CD4-positive, alpha-beta T cell treated with Interferon gamma for 1 hour (primary cell): ENCODE measurements around the gene LTO1.

Source experiments
- DNase-seq: peaks from one replicate; pipeline ENCODE4 v3.0.0-alpha.2; 2020

LTO1 gene, protein sequence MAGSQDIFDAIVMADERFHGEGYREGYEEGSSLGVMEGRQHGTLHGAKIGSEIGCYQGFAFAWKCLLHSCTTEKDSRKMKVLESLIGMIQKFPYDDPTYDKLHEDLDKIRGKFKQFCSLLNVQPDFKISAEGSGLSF

DNA sequence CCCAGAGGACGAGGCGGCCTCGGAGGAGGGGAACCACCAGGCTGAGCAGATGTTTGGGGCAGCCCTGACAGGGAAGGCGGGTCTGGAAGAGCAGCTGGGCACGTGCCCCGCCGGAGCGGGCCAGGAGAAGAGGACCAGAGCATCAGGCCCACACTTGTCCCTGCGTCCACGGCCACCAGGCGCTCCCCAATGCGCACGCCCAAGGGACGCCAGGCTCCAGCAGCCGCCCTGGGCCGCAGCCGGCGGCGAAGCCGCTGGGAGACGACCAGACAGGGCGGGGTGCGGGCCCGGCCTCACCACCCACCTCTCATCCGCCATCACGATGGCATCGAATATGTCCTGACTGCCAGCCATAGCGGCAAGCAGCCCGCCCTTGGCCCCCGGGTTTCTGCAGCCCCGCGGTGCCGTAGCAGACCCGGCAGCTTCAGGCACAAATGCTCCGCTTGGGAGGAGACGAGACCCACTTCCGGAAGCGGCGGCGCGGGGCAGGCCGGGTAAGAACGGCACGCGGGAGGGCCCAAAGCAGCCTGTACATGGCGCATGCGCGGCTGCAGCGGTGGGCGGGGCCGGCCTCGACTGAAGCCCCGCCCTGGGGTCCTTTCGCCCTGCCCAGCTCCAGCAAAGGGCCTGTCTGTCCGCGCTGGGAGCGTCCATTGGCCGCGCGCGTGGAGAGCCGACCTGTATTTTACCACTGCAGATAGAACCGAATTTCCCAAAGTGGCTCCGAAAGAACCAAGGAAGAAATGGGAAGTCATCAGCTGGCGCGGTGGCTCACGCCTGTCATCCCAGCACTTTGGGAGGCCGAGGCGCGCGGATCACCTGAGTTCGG lies at the start of gene LTO1:
Gene LTO1, minus strand, starts transcription at position 468 of the 829 bp plus-strand sequence. Its CDS starts 114 bp downstream, at position 354.
- peak; percentile 92 for DNase-seq

DNA sequence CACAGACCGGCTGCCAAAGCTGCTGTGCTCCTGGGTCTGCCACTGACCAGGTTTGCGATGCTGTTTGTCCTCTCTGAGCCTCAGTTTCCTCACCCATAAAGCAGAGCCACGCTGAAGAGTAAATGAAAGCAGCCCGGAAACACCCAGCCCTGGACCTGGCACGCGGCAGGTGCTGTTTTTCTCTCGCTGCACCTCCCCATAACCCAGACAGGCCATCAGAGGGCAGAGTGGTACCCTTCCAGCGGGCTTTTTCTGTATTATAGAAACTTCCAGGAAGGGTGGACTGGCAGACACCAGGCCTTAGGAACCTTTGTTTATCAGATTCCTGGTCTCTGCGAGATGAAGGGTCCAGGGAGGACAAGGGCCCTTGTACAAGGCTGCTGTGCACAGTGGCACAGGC lies 46.6 kb upstream of the LTO1 start:
- DNase-seq, result no peak

DNA sequence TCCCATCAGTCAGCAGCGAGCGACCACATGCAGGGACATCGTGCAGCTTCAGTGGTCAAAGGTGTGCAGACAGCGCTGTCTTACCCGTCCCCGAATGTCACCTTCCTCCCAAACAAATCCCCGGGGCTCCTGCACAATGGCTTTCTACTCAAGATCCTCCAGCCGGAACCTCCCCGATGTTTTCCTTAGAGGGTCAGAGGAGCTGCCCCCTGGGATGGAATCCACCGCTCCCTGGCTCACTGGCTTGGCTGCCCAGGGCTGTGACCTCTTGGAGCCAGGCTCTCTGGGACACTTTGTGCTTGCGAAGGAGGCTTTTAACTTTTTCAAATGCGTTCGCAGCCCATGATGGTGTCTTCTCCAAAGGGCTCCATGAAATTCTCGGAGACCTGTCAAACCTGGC lies 46.0 kb upstream of the LTO1 start:
- no peak for DNase-seq

DNA sequence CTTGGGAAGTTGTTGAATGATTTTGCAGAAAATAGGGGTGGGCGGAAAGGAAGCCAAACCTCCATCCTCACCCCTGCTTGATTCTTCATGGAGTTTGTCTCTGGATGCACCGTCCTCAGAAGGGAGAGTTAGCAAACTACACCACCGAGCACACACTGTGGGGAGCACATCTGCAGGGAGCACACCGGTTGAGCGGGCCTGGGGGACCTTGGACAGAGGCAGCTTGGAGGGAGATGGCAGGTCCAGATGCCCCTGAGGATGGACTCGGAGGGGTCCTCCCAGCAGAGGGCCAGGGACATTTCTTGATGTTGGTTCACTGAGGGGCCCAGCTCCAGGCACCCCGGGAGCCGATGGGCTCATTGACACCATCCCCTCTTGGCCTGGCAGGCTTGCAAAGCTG lies 43.8 kb upstream of the LTO1 start:
- DNase-seq, result no peak

DNA sequence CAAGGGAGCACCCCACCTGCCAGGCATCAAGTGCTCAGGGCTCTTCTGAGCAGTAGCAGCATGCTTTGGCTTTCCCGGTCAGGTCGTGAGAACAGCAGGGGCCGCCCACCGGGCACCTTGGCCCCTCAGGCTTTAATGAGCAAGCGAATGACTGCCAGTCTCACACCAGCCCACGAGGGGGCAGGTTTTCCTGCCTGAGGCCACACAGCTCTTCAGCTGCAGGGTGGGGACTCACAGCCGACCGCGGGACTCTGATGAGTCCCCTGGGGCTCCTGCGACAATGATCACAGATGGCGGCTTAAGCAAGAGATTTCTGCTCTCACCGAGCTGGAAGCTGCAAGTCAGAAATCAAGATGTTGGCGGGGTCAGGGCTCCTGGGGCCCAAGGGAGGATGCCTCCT lies 43.0 kb upstream of the LTO1 start:
- no peak for DNase-seq

DNA sequence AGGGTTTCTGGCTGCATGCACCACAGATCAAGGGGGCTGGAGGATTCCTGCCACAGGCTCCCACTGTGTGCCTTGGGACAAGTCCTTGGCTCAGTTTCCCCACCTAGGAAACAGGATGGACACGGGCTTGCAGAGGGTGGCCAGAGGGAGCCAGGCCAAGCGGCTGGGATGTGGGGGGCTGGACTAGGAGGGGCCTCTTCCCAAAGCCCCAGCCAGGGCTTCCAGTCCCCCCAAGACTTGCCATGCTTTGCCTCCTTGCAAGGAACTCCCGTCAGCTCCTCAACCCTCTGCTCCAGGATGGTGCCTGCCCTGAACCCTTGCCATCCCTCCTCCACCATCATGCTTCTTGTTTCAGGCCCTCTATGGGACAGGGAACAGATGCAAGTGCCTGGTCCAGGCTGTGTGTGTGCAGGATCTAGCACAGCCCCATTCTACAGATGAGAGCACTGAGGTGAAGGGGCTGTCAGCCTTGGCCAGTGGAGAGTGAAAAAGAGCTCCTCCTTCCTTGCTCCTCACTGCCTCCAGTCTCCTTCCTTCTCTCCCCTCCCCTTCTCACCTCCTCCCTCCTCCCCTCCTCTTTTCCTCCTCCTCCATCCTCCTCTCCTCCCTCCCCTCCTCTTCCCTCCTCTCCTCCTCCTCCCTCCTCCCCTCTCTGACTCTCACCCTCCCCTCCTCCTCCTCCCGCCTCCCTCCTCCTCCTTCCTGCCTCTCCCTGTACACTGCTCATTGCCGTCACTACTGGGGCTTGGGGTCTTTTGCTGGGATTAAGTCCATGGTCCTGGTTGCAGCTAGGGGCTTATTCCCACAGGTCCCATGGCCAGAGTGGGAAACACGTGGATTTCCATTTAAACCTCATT lies 42.0 kb upstream of the LTO1 start:
- DNase-seq, result no peak

DNA sequence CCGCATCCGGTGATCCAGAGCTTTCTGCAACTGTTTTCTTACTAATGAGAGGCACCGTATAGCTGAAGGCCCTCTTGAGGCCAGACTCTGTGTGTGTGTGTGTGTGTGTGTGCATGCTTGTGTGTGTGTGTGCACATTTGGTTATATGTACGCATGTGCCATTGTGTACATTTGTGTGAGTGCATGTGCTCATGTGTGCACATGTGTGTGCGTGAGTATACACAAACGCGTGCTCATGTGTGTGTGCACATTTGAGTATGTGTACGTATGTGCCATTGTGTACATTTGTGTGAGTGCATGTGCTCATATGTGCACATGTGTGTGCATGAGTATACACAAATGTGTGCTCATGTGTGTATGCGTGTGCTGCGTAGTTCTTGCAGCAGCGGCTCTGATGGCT lies 40.9 kb upstream of the LTO1 start:
- DNase-seq, result no peak

DNA sequence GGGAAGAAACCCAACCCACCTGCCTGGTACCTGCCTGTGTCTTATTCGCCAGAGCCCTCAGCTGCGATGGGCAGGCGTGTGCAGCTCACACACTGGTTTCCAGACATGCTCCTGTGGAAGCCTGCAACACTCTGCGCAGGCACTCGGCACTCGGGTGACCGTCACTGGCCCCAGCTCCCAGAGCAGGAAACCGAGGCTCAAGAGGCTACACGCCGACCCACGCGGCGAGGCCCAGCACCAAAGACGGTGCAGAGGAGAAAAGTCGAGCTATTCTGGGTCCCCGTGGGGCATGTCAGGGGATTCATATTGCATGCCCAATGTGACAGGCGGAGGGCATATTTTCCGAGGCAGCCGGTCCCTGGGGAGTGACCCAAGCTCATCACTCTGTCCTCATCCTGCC lies 40.3 kb upstream of the LTO1 start:
- no peak for DNase-seq

DNA sequence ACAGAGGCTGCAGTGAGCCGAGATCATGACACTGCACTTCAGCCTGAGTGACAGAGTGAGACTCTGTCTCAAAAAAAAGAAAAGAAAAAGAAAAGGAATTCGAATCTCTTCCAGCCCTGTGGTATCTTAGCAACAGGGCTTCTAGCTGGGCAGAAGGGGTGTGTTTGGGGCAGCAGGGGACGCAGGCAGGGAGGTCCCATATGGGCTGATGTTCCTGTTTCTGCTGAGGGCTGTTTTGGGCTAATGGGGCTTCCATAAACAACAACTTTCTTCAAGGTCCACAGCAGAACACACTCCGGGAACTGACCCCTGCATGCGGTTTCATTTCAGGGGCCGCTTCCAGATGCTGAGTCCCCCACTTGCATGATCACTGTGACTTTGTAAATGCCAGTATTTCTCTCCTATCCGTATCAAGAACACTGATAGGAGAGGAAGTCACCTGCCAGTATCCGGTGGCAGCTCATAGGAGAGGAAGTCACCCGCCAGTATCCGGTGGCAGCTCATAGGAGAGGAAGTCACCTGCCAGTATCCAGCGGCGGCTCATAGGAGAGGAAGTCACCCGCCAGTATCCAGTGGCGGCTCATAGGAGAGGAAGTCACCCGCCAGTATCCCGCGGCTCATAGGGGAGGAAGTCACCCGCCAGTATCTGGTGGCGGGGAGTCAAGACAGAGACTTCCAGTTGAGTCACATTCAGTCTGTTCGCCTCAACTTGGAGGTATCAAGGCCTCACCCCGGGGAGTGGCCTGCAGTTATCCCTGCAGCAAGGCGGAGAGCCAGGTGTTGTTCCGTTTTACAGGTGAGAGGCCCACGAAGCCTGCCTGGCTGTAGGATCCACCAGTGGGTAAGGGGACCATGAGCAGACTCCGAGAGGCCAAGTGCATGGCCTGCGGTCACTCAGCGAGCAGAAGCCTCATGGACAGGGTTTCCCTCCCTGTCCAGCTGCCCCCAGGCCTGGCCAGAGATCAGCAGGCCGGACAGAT lies 37.0 kb upstream of the LTO1 start:
- peak; percentile 13 for DNase-seq

DNA sequence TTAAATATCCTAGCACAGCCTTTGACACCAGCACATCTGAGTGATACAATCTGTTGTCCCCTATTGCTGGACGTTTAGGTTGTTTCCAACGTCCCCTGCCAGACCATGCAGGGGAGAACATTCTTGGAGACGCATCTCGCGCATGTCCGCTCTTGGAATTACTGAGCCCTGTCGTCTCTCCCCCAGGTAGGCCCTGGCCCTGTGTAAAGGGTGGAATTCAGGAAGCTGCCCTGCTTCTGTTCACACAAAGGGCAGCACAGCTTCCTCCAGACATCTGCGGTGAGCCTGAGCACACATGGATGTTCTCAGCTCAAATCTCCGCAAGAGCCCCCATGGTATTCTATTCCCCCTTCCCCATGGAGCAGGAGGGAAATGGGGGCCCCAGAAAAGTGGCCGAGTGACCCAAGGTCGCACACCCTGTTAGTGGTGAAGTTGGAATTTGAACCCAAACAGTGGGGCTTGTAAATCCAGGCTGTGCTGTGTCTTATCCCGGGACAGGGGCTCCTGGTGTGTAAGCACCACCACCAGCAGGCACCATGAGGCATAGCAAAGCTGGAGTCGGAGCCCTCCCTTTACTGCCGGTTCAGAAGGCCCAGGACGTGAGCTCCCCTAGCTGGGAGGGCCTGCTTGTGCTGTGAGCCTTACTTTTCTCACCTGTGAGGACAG lies 33.7 kb upstream of the LTO1 start:
- no peak for DNase-seq

DNA sequence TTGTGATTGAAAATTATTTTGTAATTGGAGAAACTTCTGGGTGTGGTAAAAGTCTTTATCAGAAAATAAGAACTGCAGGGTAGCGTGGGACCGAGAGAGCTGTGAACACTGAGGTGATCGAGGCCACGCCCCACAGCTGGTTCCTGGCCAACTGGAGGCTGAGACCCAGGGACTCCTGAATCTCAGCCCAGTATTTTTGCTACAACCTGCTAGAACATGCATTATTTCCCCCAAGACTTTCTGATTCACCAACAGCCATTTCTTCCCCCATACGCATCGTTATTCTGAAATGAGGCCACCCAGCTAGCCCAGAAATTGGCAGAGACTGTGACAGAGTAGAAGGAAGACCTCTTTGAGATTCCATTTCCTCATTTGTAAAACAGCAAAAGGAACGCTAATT lies 32.0 kb upstream of the LTO1 start:
- no peak for DNase-seq

DNA sequence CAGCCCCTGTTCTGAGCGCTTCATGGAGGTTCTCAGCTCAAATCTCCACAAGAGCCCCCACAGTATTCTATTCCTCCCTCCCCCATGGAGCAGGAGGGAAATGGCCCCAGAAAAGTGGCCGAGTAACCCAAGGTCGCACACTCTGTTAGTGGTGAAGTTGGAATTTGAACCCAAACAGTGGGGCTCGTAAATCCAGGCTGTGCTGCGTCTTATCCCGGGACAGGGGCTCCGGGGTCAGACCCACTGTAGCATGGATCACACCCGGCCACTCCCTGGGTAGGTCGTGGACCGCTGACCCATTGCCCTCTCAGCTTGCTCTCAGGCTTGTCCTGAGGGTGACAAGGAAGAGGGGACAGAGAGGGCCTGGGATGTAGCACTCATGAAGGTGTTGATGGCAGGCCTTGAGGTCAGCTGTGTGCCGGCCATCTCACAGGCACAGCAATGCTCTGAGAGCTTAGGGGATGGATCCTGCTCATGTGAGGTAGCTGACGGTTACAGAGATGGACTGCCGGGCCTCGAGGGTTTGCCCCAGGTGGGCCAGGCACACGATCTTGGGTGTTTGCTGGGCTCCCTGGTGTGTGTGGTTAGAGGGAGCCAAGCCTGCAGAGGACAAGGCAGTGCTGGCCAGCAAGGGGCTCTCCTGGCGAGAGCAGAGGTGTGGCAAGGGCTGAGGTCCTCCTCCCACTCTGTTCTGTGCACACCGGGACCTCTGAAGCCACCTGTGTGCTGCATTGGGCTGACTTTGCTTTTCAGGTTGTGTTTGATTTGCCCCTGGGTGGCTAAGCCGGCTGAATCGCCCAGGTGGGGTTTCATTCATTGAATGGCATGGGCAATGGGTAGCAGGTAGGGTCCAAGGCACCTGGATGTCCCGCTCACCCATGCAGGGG lies 31.0 kb upstream of the LTO1 start:
- DNase-seq, result no peak

DNA sequence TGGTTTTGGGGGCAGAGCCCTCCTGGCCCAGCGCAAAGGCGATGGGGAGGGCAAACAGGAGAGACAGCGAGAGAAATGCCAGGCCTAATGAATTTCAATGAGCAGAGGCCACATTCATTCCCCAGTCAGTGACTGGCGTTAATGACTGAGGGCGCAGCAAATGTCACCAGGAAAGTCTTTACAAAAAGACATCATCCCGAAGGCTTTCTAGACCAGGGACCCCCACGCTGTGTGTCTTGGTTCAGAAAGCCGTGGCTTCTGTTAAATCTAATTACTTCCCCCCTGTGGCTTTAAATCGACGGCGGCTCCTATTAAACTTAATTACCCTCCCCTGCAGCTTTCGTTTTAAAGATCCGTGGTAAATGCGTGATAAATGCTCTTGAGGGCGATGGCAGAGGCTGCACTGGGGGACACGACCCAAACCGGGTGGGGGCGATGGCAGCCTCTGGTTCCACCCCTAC lies 30.2 kb upstream of the LTO1 start:
- DNase-seq, result no peak

DNA sequence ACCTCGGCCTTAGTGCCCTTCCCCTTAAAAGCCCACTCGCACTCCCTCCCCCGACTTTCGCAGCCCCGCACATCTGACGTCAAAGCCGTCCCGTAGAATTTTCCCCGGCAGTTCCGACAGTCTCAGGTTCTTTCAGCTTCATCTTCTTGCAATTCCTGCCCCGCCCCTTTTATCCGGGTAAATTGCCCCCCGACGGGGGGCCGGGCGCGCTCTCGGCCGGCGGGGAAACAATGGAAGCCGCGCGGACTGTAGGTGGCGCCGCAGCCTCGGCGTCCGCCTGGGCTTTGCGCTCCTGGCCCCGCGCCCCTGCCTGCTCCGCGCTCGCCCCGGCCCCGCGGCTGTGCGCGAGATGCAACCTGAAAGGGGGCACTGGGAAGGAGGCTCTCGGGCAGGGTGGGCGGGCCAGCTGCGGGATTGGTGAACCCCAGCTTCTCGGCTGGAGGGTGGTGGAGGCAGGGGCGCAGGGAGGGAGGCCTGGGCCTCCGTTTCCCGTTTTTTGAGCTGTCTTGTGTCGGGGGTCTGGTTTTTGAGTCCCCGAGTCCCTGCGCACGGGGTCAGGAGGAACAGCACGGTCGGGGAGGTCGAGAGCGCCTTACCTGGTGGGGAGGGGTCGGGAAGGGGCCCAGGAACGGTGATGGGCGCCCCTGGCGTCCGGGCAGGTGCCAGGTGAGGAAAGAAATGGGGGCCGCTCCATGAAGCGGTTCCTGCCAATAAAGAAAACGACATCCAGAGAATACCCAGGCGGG lies 29.5 kb upstream of the LTO1 start:
- no peak for DNase-seq

DNA sequence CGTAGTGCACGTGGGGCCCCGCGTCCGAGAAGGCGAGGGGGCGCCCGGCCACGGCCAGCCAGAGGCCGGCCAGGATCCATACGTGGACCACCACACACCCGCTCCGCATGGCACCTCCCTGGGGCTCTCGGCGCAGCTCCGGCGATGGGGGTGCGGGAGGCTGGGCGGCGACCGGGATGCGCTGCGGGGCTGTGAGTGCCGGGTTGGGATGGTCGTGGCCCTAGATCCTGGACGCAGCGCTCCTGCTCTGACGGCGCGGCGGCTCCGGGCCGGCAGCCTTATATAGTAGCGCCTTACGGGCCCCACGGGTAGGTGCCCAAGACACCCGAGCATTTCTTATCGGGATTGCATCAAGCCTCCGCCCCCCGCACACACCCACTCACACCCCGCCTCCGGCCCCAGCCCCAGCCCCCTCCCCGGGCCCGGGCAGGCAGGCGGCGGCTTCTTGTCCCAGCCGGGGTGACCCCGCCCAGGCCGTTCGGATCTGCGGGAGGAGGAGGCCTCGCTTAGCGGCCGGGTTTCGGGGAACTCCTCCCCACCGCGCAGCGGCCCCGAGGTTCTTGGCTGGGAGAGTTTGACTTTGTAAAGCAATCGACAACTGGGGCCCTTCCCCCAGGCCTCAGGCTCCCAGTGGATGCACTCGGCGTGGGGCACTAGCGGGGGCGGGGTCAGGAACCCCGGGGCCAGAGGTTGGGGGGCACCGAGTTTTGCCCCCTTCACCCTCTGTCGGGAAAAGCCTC lies 28.8 kb upstream of the LTO1 start, which contains the start of gene FGF19:
Gene FGF19, minus strand, starts transcription at position 255 of the 740 bp plus-strand sequence. Its CDS starts 146 bp downstream, at position 109.
- no peak for DNase-seq

DNA sequence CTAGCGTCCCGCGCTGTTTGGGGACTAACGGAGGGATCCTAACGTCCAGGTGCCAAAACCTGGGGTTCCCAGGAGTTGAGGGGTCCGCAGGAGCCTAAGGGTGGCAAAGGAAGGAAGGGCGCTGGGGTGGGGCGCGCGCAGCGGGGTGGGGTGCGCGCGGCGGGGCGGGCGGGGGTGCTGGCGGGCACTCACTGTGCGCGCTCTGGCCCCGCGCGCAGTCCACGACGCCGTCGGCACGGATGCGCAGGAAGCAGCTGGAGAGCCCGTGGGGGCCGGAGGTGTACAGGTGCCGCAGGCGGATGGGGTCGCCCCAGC lies 28.3 kb upstream of the LTO1 start:
- DNase-seq, result no peak

DNA sequence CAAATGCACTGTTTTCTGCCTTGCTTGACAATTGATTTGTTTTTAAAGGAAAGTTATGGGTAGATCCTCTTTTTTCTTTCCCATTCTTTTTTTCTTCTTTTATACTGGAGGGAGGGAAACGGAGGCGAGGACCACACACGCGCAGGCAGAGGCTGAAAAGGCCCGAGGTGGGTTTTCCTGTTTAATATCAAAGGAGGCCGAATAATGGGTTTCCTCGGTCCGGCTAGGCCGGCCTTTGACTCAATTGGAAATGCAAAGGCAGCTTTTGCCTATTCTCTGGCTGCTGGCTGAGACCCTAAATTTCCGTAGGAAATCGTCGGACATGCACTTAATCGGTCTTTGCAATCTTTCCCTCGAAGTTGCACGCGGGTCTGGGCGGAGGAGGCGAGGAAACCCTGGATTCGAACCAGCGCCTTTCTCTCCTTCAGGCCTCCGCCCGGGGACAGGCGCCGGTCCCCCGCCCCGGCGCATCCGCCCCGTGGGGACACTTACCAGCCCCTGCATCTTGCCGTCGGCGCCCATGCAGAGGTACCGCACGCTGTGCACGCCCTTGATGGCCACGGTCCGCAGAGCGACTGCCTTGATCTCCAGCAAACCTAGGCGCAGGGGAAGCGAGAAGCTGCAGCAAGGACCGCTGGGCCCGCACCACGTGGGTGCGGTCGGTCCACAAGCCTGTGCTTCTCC lies 27.8 kb upstream of the LTO1 start:
- no peak for DNase-seq

DNA sequence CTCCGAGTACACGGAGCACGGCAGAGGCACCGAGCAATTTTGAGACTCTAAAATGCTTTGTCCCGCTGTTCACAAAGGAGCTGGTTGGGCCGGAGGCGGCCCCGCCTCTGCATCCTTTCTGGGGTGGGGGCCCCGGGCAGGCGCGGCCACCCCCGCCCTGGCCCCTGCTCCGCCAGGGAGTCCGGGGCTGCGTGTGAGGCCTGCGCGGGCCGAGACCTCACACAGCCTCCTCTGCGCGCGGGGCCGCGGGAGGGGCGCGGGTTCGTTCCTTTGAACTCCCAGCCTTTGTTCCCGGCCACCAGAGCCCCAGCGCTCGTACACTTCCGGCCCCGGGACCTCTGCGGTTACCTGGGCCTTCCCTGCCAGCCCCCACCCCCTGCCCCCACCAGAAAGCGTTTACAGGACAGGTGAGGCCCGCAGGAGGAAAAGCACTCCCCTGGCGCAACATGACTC lies 27.1 kb upstream of the LTO1 start:
- DNase-seq, result no peak
